Endothelial cell (in vitro differentiated cells): Measurements from ENCODE around the gene CNOT10. TPM values are rescaled to one million over a fixed set of nuclear protein-coding genes. Genes with fewer than 3 reads are reported as not detected.
A peak's percentile ranks its signal among the peaks of the same experiment; 100 is the strongest.

Experiments
- DNase-seq: peaks from one replicate; pipeline ENCODE4 v3.0.0; 2021; ENCODE audit warnings: low spot score
- H3K27ac Mint-ChIP-seq: one replicate; pipeline ENCODE4 v1.8.0; 2021; ENCODE audit warnings: mixed read lengths, inconsistent platforms; ENCODE audit not compliant: unreplicated experiment
- H3K27me3 Mint-ChIP-seq: one replicate; pipeline ENCODE4 v1.8.0; 2021; ENCODE audit warnings: mild to moderate bottlenecking, moderate library complexity, mixed read lengths, inconsistent platforms; ENCODE audit not compliant: unreplicated experiment
- H3K36me3 Mint-ChIP-seq: one replicate; pipeline ENCODE4 v1.8.0; 2021; ENCODE audit warnings: mild to moderate bottlenecking, low read depth, mixed read lengths, inconsistent platforms; ENCODE audit not compliant: unreplicated experiment
- H3K4me1 Mint-ChIP-seq: one replicate; pipeline ENCODE4 v1.8.0; 2021; ENCODE audit warnings: mild to moderate bottlenecking, mixed read lengths, inconsistent platforms; ENCODE audit not compliant: unreplicated experiment
- H3K4me3 Mint-ChIP-seq: one replicate; pipeline ENCODE4 v1.8.0; 2021; ENCODE audit warnings: mild to moderate bottlenecking, mixed read lengths, inconsistent platforms; ENCODE audit not compliant: unreplicated experiment
- H3K9me3 Mint-ChIP-seq: one replicate; pipeline ENCODE4 v1.8.0; 2021; ENCODE audit warnings: mixed read lengths, inconsistent platforms; ENCODE audit not compliant: unreplicated experiment
- CTCF ChIP-seq: fragments of 200-600 bp; sonication (generic); IDR thresholded peaks from one replicate; pipeline ENCODE4 v1.5.0; 2021; ENCODE audit warnings: antibody characterized with exemption; ENCODE audit not compliant: unreplicated experiment
- total RNA-seq: library from RNA; stranded (reverse); fragmentation: NEBNext Ultra II Directional; extraction: Animal tissue kit (Norgen Biotek cat#: 25700); gene quantifications from one replicate; pipeline ENCODE4 v1.2.1, GENCODE V29; 2021; ENCODE audit not compliant: unreplicated experiment

CNOT10 gene
- total RNA-seq, 1 donor from 2014 or later: 42.1 TPM

- H3K9me3 Mint-ChIP-seq: no peaks in the 10 kb centered on the region
- H3K27me3 Mint-ChIP-seq: no peaks in the 10 kb centered on the region
- H3K4me3 Mint-ChIP-seq: peak overlapping the region; percentile 45
- H3K27ac Mint-ChIP-seq: peak overlapping the region; percentile 74
- H3K4me1 Mint-ChIP-seq: peaks cover 24% of the 10 kb centered on the region
- no peaks in the 10 kb centered on the region for H3K36me3 Mint-ChIP-seq
- no peak for TF ChIP-seq CTCF
- no peak for DNase-seq
Observed at GRCh38 chr3:32686713-32687112, 1.7 kb downstream of the CNOT10 start.

GRCh38 chr3:32691847-32692246 lies 6.9 kb downstream of the CNOT10 start:
- Mint-ChIP-seq H3K27me3 (peaks cover 2% of the 10 kb centered on the region), H3K4me3 (no peak overlapping the region), H3K9me3 (no peaks in the 10 kb centered on the region), H3K27ac (no peak overlapping the region), H3K36me3 (no peaks in the 10 kb centered on the region), H3K4me1 (peaks cover 9% of the 10 kb centered on the region)
- TF ChIP-seq CTCF: no peak
- DNase-seq: no peak

- H3K4me3 Mint-ChIP-seq: no peak overlapping the region
- no peaks in the 10 kb centered on the region for H3K36me3 Mint-ChIP-seq
- no peak for TF ChIP-seq CTCF
- H3K9me3 Mint-ChIP-seq: no peaks in the 10 kb centered on the region
- peaks cover 2% of the 10 kb centered on the region for H3K27me3 Mint-ChIP-seq
- H3K4me1 Mint-ChIP-seq: peaks cover 7% of the 10 kb centered on the region
- H3K27ac Mint-ChIP-seq: no peak overlapping the region
- no peak for DNase-seq
Observed at GRCh38 chr3:32696523-32696922, 11.5 kb downstream of the CNOT10 start.

GRCh38 chr3:32698506-32698905 lies 13.5 kb downstream of the CNOT10 start:
- Mint-ChIP-seq H3K9me3 (no peaks in the 10 kb centered on the region), H3K4me1 (peaks cover 8% of the 10 kb centered on the region), H3K36me3 (no peaks in the 10 kb centered on the region), H3K27ac (no peak overlapping the region), H3K27me3 (peaks cover 2% of the 10 kb centered on the region), H3K4me3 (no peak overlapping the region)
- DNase-seq: no peak
- TF ChIP-seq CTCF: no peak

- H3K27ac Mint-ChIP-seq: no peak overlapping the region
- H3K9me3 Mint-ChIP-seq: no peaks in the 10 kb centered on the region
- no peak for DNase-seq
- TF ChIP-seq CTCF: no peak
- H3K27me3 Mint-ChIP-seq: peaks cover 2% of the 10 kb centered on the region
- H3K4me3 Mint-ChIP-seq: no peak overlapping the region
- no peaks in the 10 kb centered on the region for H3K36me3 Mint-ChIP-seq
- peaks cover 8% of the 10 kb centered on the region for H3K4me1 Mint-ChIP-seq
Observed at GRCh38 chr3:32699429-32699828, 14.4 kb downstream of the CNOT10 start.
